CD14-positive monocyte (primary cell): Measurements from ENCODE around the gene RPTOR. TPM values are rescaled to one million over a fixed set of nuclear protein-coding genes. Genes with fewer than 3 reads are reported as not detected.

ENCODE experiments used
- DNase-seq, 3 donors: peaks; one replicate each; pipeline ENCODE4 v3.0.0-alpha.2; 2011 to 2022
- H2AFZ ChIP-seq: 2 replicates; pipeline ENCODE4 v1.6.0; 2012; ENCODE audit warnings: mild to moderate bottlenecking, low read depth, low read length, inconsistent platforms; ENCODE audit not compliant: insufficient read depth, poor library complexity, severe bottlenecking
- H3K27ac ChIP-seq, 2 donors: 1 replicate in 1 of 2; 2 replicates in 1 of 2; pipeline ENCODE4 v1.5.1; 2012 to 2013; ENCODE audit warnings: low read length in 2 of 2, control low read depth in 1 of 2, inconsistent platforms in 1 of 2, low read depth in 1 of 2, mild to moderate bottlenecking in 1 of 2
- H3K27me3 ChIP-seq, 2 donors: one replicate each; pipeline versions ENCODE4 v1.6.0 to v1.6.1; 2011 to 2013; ENCODE audit warnings: low read length in 2 of 2; ENCODE audit not compliant: control insufficient read depth in 2 of 2, insufficient read depth in 2 of 2
- H3K36me3 ChIP-seq, 2 donors: replicated peaks in 1 of 2; 1 replicate in 1 of 2; 2 replicates in 1 of 2; pipeline versions ENCODE4 v1.5.1 to v1.6.1; 2012 to 2013; ENCODE audit warnings: low read length in 2 of 2, control low read depth in 1 of 2, inconsistent platforms in 1 of 2, mild to moderate bottlenecking in 1 of 2; ENCODE audit not compliant: insufficient read depth in 2 of 2, control insufficient read depth in 1 of 2
- H3K4me1 ChIP-seq, 2 donors: 1 replicate in 1 of 2; 2 replicates in 1 of 2; pipeline versions ENCODE4 v1.5.1 to v1.6.1; 2012 to 2013; ENCODE audit warnings: low read length in 2 of 2, control low read depth in 1 of 2, inconsistent platforms in 1 of 2, mild to moderate bottlenecking in 1 of 2, moderate library complexity in 1 of 2; ENCODE audit not compliant: insufficient read depth in 2 of 2, control insufficient read depth in 1 of 2
- H3K4me2 ChIP-seq: replicated peaks from 2 replicates; pipeline ENCODE3; 2012; ENCODE audit warnings: low read length, moderate library complexity, mild to moderate bottlenecking; ENCODE audit not compliant: poor library complexity, severe bottlenecking; ENCODE audit errors: extremely low read depth
- H3K4me3 ChIP-seq, 3 experiments: fragments of 200-600 bp in 1 of 3; sonication (generic) in 1 of 3; replicated peaks in 1 of 3; 1 replicate in 2 of 3; 2 replicates in 1 of 3; pipeline ENCODE4 v1.5.1; 2011 to 2013; ENCODE audit warnings: low read length in 3 of 3, mild to moderate bottlenecking in 3 of 3, control low read depth in 2 of 3, low read depth in 2 of 3, inconsistent platforms in 1 of 3, moderate library complexity in 1 of 3
- H3K79me2 ChIP-seq: 2 replicates; pipeline ENCODE4 v1.6.0; 2012; ENCODE audit warnings: mild to moderate bottlenecking, control low read depth, inconsistent platforms, low read length, moderate library complexity; ENCODE audit not compliant: insufficient read depth
- H3K9ac ChIP-seq: 2 replicates; pipeline ENCODE4 v1.6.0; 2017; ENCODE audit warnings: low read length, mild to moderate bottlenecking; ENCODE audit not compliant: insufficient read depth, poor library complexity, severe bottlenecking
- H3K9me3 ChIP-seq, 2 donors: replicated peaks in 1 of 2; 1 replicate in 1 of 2; 2 replicates in 1 of 2; pipeline versions ENCODE4 v1.5.1 to v1.6.1; 2012 to 2013; ENCODE audit warnings: low read length in 2 of 2, control low read depth in 1 of 2; ENCODE audit not compliant: control insufficient read depth in 1 of 2, insufficient read depth in 1 of 2
- H4K20me1 ChIP-seq: 2 replicates; pipeline ENCODE4 v1.6.0; 2012; ENCODE audit warnings: mild to moderate bottlenecking, low read length, control low read depth, moderate library complexity; ENCODE audit not compliant: insufficient read depth
- H3K27ac Mint-ChIP-seq, 7 donors: one replicate each; pipeline ENCODE4 v1.8.0; 2020; ENCODE audit warnings: mild to moderate bottlenecking in 7 of 7, mixed read lengths in 7 of 7, moderate library complexity in 6 of 7, inconsistent platforms in 2 of 7
- H3K27me3 Mint-ChIP-seq, 3 donors: one replicate each; pipeline ENCODE4 v1.8.0; 2021 to 2022; ENCODE audit warnings: low read depth in 3 of 3, mild to moderate bottlenecking in 3 of 3, mixed read lengths in 3 of 3, moderate library complexity in 3 of 3, inconsistent platforms in 1 of 3
- H3K36me3 Mint-ChIP-seq, 2 donors: one replicate each; pipeline ENCODE4 v1.8.0; 2020; ENCODE audit warnings: mixed read lengths in 2 of 2, inconsistent platforms in 1 of 2, mild to moderate bottlenecking in 1 of 2
- H3K4me1 Mint-ChIP-seq: one replicate; pipeline ENCODE4 v1.8.0; 2020; ENCODE audit warnings: mild to moderate bottlenecking, mixed read lengths
- H3K4me3 Mint-ChIP-seq, 2 donors: one replicate each; pipeline ENCODE4 v1.8.0; 2020; ENCODE audit warnings: mild to moderate bottlenecking in 2 of 2, mixed read lengths in 2 of 2, moderate library complexity in 1 of 2
- H3K9me3 Mint-ChIP-seq, 7 donors: one replicate each; pipeline ENCODE4 v1.8.0; 2020 to 2022; ENCODE audit warnings: mixed read lengths in 7 of 7, mild to moderate bottlenecking in 6 of 7, moderate library complexity in 6 of 7, inconsistent platforms in 2 of 7
- CTCF ChIP-seq: fragments of 200-600 bp; IDR thresholded peaks from one replicate; pipeline ENCODE4 v1.8.0; 2022; ENCODE audit warnings: antibody characterized with exemption, mild to moderate bottlenecking
- WGBS: methylation state at CpG from one replicate; pipeline ENCODE4 v1.1.5; 2013; ENCODE audit warnings: missing lambda C conversion rate; ENCODE audit not compliant: insufficient coverage; 5-methylcytosine and 5-hydroxymethylcytosine counted together
- intact Hi-C, 2 donors: fragments of 100-400 bp; cut with micrococcal nuclease; formaldehyde crosslinking; loops; one replicate each; pipeline versions ENCODE4 v1.15.0 to v1.15.1; 2023
- polyA plus RNA-seq, 3 donors: library from polyadenylated mRNA; depleted of rRNA in 1 of 3; unstranded in 2 of 3; stranded (reverse) in 1 of 3; fragments of 300-500 nt in 2 of 3; fragments of >200 nt in 1 of 3; fragmentation: Illumina TruSeq in 2 of 3; gene quantifications; 1 replicate in 2 of 3; 2 replicates in 1 of 3; pipeline ENCODE4 v1.2.3, GENCODE V29; 2012 to 2021

RPTOR gene
- polyA plus RNA-seq, 3 donors = 1.1 to 8.7 (median 2.6) TPM

- Mint-ChIP-seq H3K27me3 (no peaks in the 10 kb centered on the region), H3K4me3 (no peak overlapping the region), H3K9me3 (peaks cover 0 to 3% (median 0%) of the 10 kb centered on the region in 7 donors), H3K4me1 (peaks cover 33% of the 10 kb centered on the region), H3K36me3 (peaks cover 23 to 24% of the 10 kb centered on the region in 2 donors), H3K27ac (no peak overlapping the region)
- H3K4me1 ChIP-seq = peaks cover 21 to 26% of the 10 kb centered on the region in 2 donors
- no peaks in the 10 kb centered on the region for H3K27me3 ChIP-seq
- TF ChIP-seq CTCF = no peak
- no peaks in the 10 kb centered on the region for H3K36me3 ChIP-seq
- no peak overlapping the region for H3K9ac ChIP-seq
- no peaks in the 10 kb centered on the region for H3K9me3 ChIP-seq
- H3K79me2 ChIP-seq = no peaks in the 10 kb centered on the region
- H4K20me1 ChIP-seq = peaks cover 17% of the 10 kb centered on the region
- WGBS = no CpG with 5 or more reads among the region's 4 CpGs
- H3K4me3 ChIP-seq = no peak overlapping the region
- intact Hi-C loops = no loop called here
- no peak overlapping the region for H3K27ac ChIP-seq
- DNase-seq = no peak
- no peak overlapping the region for H2AFZ ChIP-seq
- H3K4me2 ChIP-seq = no peak overlapping the region
Measured at GRCh38 chr17:80712089-80712488, 167.5 kb downstream of the RPTOR start.

GRCh38 chr17:80712606-80713005 lies 168.0 kb downstream of the RPTOR start:
- intact Hi-C loops = no loop called here
- no peak for DNase-seq
- Histone ChIP-seq H3K4me1 (peaks cover 16 to 21% of the 10 kb centered on the region in 2 donors), H2AFZ (no peak overlapping the region), H3K79me2 (no peaks in the 10 kb centered on the region), H3K4me2 (no peak overlapping the region), H4K20me1 (peaks cover 13% of the 10 kb centered on the region), H3K9me3 (no peaks in the 10 kb centered on the region), H3K9ac (no peak overlapping the region), H3K27me3 (no peaks in the 10 kb centered on the region), H3K36me3 (no peaks in the 10 kb centered on the region), H3K4me3 (no peak overlapping the region), H3K27ac (no peak overlapping the region)
- no peak overlapping the region for H3K27ac Mint-ChIP-seq
- H3K4me1 Mint-ChIP-seq = peaks cover 28% of the 10 kb centered on the region
- no peaks in the 10 kb centered on the region for H3K27me3 Mint-ChIP-seq
- H3K36me3 Mint-ChIP-seq = peaks cover 23 to 24% of the 10 kb centered on the region in 2 donors
- H3K4me3 Mint-ChIP-seq = no peak overlapping the region
- no peak for TF ChIP-seq CTCF
- WGBS = 90% methylated on average over 6 of the region's 8 CpGs
- H3K9me3 Mint-ChIP-seq = peaks cover 0 to 3% (median 0%) of the 10 kb centered on the region in 7 donors
